ENCODE data around the gene ITIH3. TPM values are rescaled to one million over a fixed set of nuclear protein-coding genes. Genes with fewer than 3 reads are reported as not detected.

The ITIH3 gene
- total and polyA plus RNA-seq, 10 of the 15 experiments (the other 5 are each of a cell fraction or from before 2014, with no cell fraction given): 0.07 to 0.17 (median 0.15) TPM; not detected in 7

- no peak overlapping the region for H3K4me2 ChIP-seq (ENCODE audit: control insufficient read depth, insufficient read depth)
- no peak for DNase-seq (ENCODE audit: low read depth, low spot score)
- RAD21 ChIA-PET (ENCODE audit: unreplicated experiment): interaction anchor here (1.4 kb wide), 1 partner anchor 21 kb away, joined by 5 read pairs; no protein-coding TSS in a partner anchor
- H3K27ac ChIP-seq (ENCODE audit: control insufficient read depth, insufficient read depth): no peak overlapping the region
- SMC1A ChIA-PET (ENCODE audit: uncharacterized antibody, unreplicated experiment): no interaction called here
- no peaks in the 10 kb centered on the region for H4K20me1 ChIP-seq (ENCODE audit: control insufficient read depth, insufficient read depth)
- 80% methylated on average over 7 of the region's 7 CpGs for WGBS (ENCODE audit: insufficient coverage, insufficient replicate concordance, low lambda C conversion rate, missing lambda C conversion rate)
- H3K36me3 ChIP-seq (ENCODE audit: control insufficient read depth in 2 of 2, insufficient read depth in 2 of 2, low read length in 1 of 2): no peaks in the 10 kb centered on the region
- H3K4me1 ChIP-seq (ENCODE audit: control insufficient read depth, insufficient read depth, low read length): no peaks in the 10 kb centered on the region
- no TSS peak for BruUV-seq (replicated peaks)
- no peak overlapping the region for H2AFZ ChIP-seq (ENCODE audit: control insufficient read depth, low read depth, low read length)
- no peak for FAIRE-seq
- H3K4me3 ChIP-seq: no peak overlapping the region
- in situ Hi-C loops (cut with MboI) (no loop called here), intact Hi-C loops (cut with micrococcal nuclease; ENCODE audit: unreplicated experiment) (no loop called here)
- no peak for ATAC-seq
- H3K79me2 ChIP-seq (ENCODE audit: control insufficient read depth, insufficient read depth, low read length): no peaks in the 10 kb centered on the region
- no peaks in the 10 kb centered on the region for H3K9me3 ChIP-seq (replicated peaks; ENCODE audit: control insufficient read depth, insufficient read depth, low read length)
- POLR2A ChIA-PET: interaction anchor here (0.5 kb wide), 1 partner anchor 254 kb away, joined by 5 read pairs; no protein-coding TSS in a partner anchor
- H3K9ac ChIP-seq (ENCODE audit: control insufficient read depth, insufficient read depth, low read length): no peak overlapping the region
- no peaks in the 10 kb centered on the region for H3K27me3 ChIP-seq (replicated peaks in 1 of 2; ENCODE audit: control insufficient read depth in 2 of 2, insufficient read depth in 2 of 2, low read length in 1 of 2)
- CTCF ChIA-PET: interaction anchor here (0.6 to 1.0 kb wide), 3 partner anchors 23 to 134 kb away, joined by 3 read pairs; no protein-coding TSS in a partner anchor
- TF ChIP-seq ZZZ3 (IDR thresholded peaks at IDR 0.05; ENCODE audit: control insufficient read depth, insufficient read length, low read depth) (no peak), PAX8 (IDR thresholded peaks at IDR 0.05) (no peak), FOS (IDR thresholded peaks at IDR 0.05; ENCODE audit: borderline replicate concordance, extremely low read depth, insufficient read length) (no peak), ZNF24 (IDR thresholded peaks at IDR 0.05) (no peak), TAF1 (IDR thresholded peaks at IDR 0.05; ENCODE audit: borderline replicate concordance, low read depth, low read length) (no peak), MLLT1 (IDR thresholded peaks at IDR 0.05) (no peak), KDM1A (IDR thresholded peaks at IDR 0.05; ENCODE audit: borderline replicate concordance) (no peak), NBN (IDR thresholded peaks at IDR 0.05) (no peak), YY1 (IDR thresholded peaks at IDR 0.05; ENCODE audit: low read depth, low read length) (no peak), BHLHE40 (IDR thresholded peaks at IDR 0.05; ENCODE audit: borderline replicate concordance in 1 of 2, low read depth in 2 of 2, low read length in 1 of 2) (no peak), CHD4 (IDR thresholded peaks at IDR 0.05) (no peak), GATAD2B (conservative IDR thresholded peaks at IDR 0.05; ENCODE audit: low read depth) (no peak), JUND (IDR thresholded peaks at IDR 0.05; ENCODE audit: low read depth, low read length) (no peak), ZBTB4 (CRISPR knock-in tag; IDR thresholded peaks at IDR 0.05) (no peak), ZBTB11 (CRISPR knock-in tag; IDR thresholded peaks at IDR 0.05) (no peak), CBX3 (IDR thresholded peaks at IDR 0.05; ENCODE audit: borderline replicate concordance, low read depth) (no peak), CHD1 (IDR thresholded peaks at IDR 0.05; ENCODE audit: low read depth, low read length) (no peak), ATF7 (IDR thresholded peaks at IDR 0.05; ENCODE audit: low read depth) (no peak)
Measured at GRCh38 chr3:52800079-52800478, 5.5 kb downstream of the ITIH3 start.
